Smooth muscle cell (in vitro differentiated cells): ENCODE measurements around the gene LCE1B. TPM values are rescaled to one million over a fixed set of nuclear protein-coding genes. Genes with fewer than 3 reads are reported as not detected.

Source experiments
- DNase-seq: peaks from one replicate; lab custom pipeline; 2025; ENCODE audit not compliant: unreplicated experiment; lab: John Stamatoyannopoulos, UW
- H2AFZ ChIP-seq: fragments of 200-600 bp; sonication (generic); 2 replicates; pipeline ENCODE4 v1.6.0; 2016; ENCODE audit warnings: antibody characterized with exemption, low read depth, mild to moderate bottlenecking
- H3F3A ChIP-seq: fragments of 200-600 bp; sonication (generic); 2 replicates; pipeline ENCODE4 v1.6.0; 2017; ENCODE audit warnings: antibody characterized with exemption, low read depth
- H3K27ac ChIP-seq: fragments of 200-600 bp; sonication (generic); 2 replicates; pipeline ENCODE4 v1.5.1; 2016; ENCODE audit warnings: low read depth, mild to moderate bottlenecking
- H3K27me3 ChIP-seq: fragments of 200-600 bp; sonication (generic); 2 replicates; pipeline ENCODE4 v1.6.1; 2016; ENCODE audit warnings: low read depth, mild to moderate bottlenecking
- H3K36me3 ChIP-seq: fragments of 200-600 bp; sonication (generic); 2 replicates; pipeline ENCODE4 v1.5.1; 2016; ENCODE audit warnings: low read depth
- H3K4me1 ChIP-seq: fragments of 200-600 bp; sonication (generic); 2 replicates; pipeline ENCODE4 v1.5.1; 2016; ENCODE audit warnings: low read depth
- H3K4me2 ChIP-seq: fragments of 200-600 bp; sonication (generic); 2 replicates; pipeline ENCODE4 v1.6.0; 2016; ENCODE audit warnings: mild to moderate bottlenecking
- H3K4me3 ChIP-seq: fragments of 200-600 bp; sonication (generic); 2 replicates; pipeline ENCODE4 v1.5.1; 2016; ENCODE audit warnings: mild to moderate bottlenecking
- H3K79me2 ChIP-seq: fragments of 200-600 bp; sonication (generic); 2 replicates; pipeline ENCODE4 v1.6.0; 2016; ENCODE audit warnings: low read depth, mild to moderate bottlenecking
- H3K9ac ChIP-seq: fragments of 200-600 bp; sonication (generic); 2 replicates; pipeline ENCODE4 v1.6.0; 2016; ENCODE audit warnings: low read depth
- H3K9me3 ChIP-seq: fragments of 200-600 bp; sonication (generic); replicated peaks from 2 replicates; pipeline ENCODE4 v1.5.1; 2016; ENCODE audit warnings: low read depth
- H4K20me1 ChIP-seq: fragments of 200-600 bp; sonication (generic); 2 replicates; pipeline ENCODE4 v1.6.0; 2016; ENCODE audit warnings: low read depth
- CTCF ChIP-seq: fragments of 200-600 bp; sonication (generic); IDR thresholded peaks from 2 replicates; pipeline ENCODE4 v1.5.1; 2017; ENCODE audit warnings: borderline replicate concordance, mild to moderate bottlenecking, antibody characterized with exemption; ENCODE audit not compliant: insufficient read depth, poor library complexity, severe bottlenecking
- WGBS: methylation state at CpG from one replicate; pipeline ENCODE4 v1.1.7; 2016; ENCODE audit warnings: low lambda C conversion rate; 5-methylcytosine and 5-hydroxymethylcytosine counted together
- polyA plus RNA-seq: library from polyadenylated mRNA; unstranded; fragments of >200 nt; fragmentation: Nextera tagmentation; extraction: Ambion mirVana; gene quantifications from 2 replicates; pipeline ENCODE4 v1.2.1, GENCODE V29; 2016
- total RNA-seq: library from RNA; depleted of rRNA; stranded (reverse); fragments of >200 nt; gene quantifications from 2 replicates; pipeline ENCODE4 v1.2.3, GENCODE V29; 2014

Gene LCE1B
- not detected in 2 replicates for total RNA-seq
- not detected in 2 replicates for polyA plus RNA-seq

- Histone ChIP-seq H3K79me2 (no peaks in the 10 kb centered on the region), H3K9ac (no peak within 1 kb of the TSS), H3K4me3 (no peak within 1 kb of the TSS), H3K4me1 (no peaks in the 10 kb centered on the region), H3F3A (no peaks in the 10 kb centered on the region), H3K4me2 (no peak within 1 kb of the TSS), H3K9me3 (no peaks in the 10 kb centered on the region), H3K36me3 (no peaks in the 10 kb centered on the region), H3K27ac (no peak within 1 kb of the TSS), H2AFZ (no peak within 1 kb of the TSS), H3K27me3 (no peaks in the 10 kb centered on the region), H4K20me1 (no peaks in the 10 kb centered on the region)
- no peak for DNase-seq
- 84% methylated on average over 2 of the region's 2 CpGs for WGBS
- TF ChIP-seq CTCF, result no peak
Measured at GRCh38 chr1:152811671-152812070, at the start of gene LCE1B. Gene LCE1B, plus strand, starts transcription at chr1:152811971. Its CDS starts 476 bp downstream, at chr1:152812447.

GRCh38 chr1:152768847-152769533 is 42.8 kb upstream of the LCE1B start:
- Histone ChIP-seq H3K9ac (no peak overlapping the region), H3K4me1 (no peaks in the 10 kb centered on the region), H3K27ac (no peak overlapping the region), H3K4me2 (no peak overlapping the region), H3K36me3 (no peaks in the 10 kb centered on the region), H2AFZ (no peak overlapping the region), H3K9me3 (peaks cover 4% of the 10 kb centered on the region), H3K79me2 (no peaks in the 10 kb centered on the region), H3K27me3 (no peaks in the 10 kb centered on the region), H4K20me1 (no peaks in the 10 kb centered on the region), H3F3A (no peaks in the 10 kb centered on the region), H3K4me3 (no peak overlapping the region)
- TF ChIP-seq CTCF, result no peak
- DNase-seq, result no peak
- WGBS, result 43% methylated on average over 8 of the region's 8 CpGs

- H3K4me2 ChIP-seq, result no peak overlapping the region
- no peaks in the 10 kb centered on the region for H4K20me1 ChIP-seq
- H3K9me3 ChIP-seq, result peaks cover 12% of the 10 kb centered on the region
- no peak for TF ChIP-seq CTCF
- no peaks in the 10 kb centered on the region for H3K4me1 ChIP-seq
- H2AFZ ChIP-seq, result no peak overlapping the region
- H3K4me3 ChIP-seq, result no peak overlapping the region
- no peak overlapping the region for H3K27ac ChIP-seq
- H3K79me2 ChIP-seq, result no peaks in the 10 kb centered on the region
- H3K9ac ChIP-seq, result no peak overlapping the region
- 35% methylated on average over 1 of the region's 1 CpG for WGBS
- H3K27me3 ChIP-seq, result no peaks in the 10 kb centered on the region
- H3K36me3 ChIP-seq, result no peaks in the 10 kb centered on the region
- H3F3A ChIP-seq, result no peaks in the 10 kb centered on the region
- DNase-seq, result no peak
Measured at GRCh38 chr1:152770411-152770810, 41.4 kb upstream of the LCE1B start.

- H3K27me3 ChIP-seq, result no peaks in the 10 kb centered on the region
- DNase-seq, result no peak
- H3K4me2 ChIP-seq, result no peak within 1 kb of the TSS
Measured at GRCh38 chr1:152774875-152775274, 36.9 kb upstream of the LCE1B start, which contains the start of gene LCE1F. Gene LCE1F, plus strand, starts transcription at chr1:152775140. Its CDS starts 1,232 bp downstream, at chr1:152776372.

More at GRCh38 chr1:152774875-152775274, 36.9 kb upstream of the LCE1B start, which contains the start of gene LCE1F:
- no peak for TF ChIP-seq CTCF
- Histone ChIP-seq H3K36me3 (no peaks in the 10 kb centered on the region), H3K4me1 (no peaks in the 10 kb centered on the region), H3K4me3 (no peak within 1 kb of the TSS), H3K27ac (no peak within 1 kb of the TSS), H3K9me3 (peaks cover 7% of the 10 kb centered on the region), H3F3A (no peaks in the 10 kb centered on the region), H3K9ac (no peak within 1 kb of the TSS), H3K79me2 (no peaks in the 10 kb centered on the region), H2AFZ (no peak within 1 kb of the TSS), H4K20me1 (no peaks in the 10 kb centered on the region)
- 45% methylated on average over 6 of the region's 6 CpGs for WGBS
